Fibroblast of skin of back (primary cell): Measurements from ENCODE around the gene HOXB5.

Experiments used
- DNase-seq: peaks from one replicate; pipeline ENCODE4 v3.0.0-alpha.2; 2013

HOXB5 gene

DNA sequence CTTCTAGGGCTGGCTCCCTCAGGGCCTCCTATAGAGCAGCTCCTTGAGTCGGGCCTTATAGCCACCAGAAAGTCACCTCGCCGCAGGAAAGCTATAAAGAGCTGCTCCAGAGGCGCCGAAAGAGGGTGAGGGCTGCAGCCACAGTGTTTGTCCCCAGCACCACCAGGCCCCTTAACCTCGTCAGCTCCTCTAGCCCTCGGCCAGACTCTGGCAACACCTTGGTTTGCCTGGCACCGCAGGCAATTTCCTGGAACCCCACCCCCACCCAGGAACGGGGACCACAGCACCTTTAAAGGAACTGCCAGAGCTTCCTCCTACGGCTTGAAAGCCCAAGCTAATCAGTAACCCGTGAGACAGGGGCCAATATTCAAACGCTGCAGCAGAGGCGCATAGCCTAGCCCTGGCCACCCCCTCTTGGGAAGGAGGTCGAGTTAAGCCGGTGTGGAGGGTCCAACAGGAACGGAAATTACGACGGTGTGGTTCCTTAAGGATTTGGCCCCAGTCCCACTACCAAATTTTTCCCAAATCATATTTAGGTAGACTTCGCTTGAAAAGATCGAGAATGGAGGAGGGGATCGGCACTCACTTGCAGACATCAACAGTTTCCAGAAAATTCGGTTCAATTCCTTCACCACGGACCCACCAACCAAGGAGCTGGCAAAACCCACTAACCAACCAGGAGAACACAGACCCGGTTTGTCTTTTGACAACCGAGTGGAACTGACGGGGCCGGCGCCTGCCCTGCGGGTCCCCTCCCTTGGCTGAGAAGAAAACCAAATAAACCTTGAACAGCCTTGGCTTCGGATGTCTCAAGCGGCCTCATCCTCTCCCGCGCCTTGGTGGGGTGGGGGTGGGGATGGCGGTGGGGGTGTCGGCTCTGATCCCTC, 8.2 kb upstream of the HOXB5 start:
- no peak for DNase-seq

DNA sequence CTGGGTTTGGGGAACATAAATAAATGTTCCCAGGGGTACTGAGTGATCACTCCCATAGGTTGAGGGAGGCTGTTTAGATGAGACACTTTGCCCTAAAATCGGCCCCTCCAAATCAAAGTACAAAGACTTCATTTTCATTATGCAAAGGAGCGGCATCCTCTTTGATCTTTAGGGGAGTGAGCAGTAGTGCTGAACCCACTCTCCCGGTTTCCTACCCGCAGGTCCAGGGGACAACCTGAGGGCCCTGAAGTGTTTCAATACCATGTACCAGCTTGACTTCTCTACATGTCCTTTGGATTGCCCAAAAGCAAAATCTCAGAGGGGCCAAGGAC, 7.6 kb upstream of the HOXB5 start:
- no peak for DNase-seq

DNA sequence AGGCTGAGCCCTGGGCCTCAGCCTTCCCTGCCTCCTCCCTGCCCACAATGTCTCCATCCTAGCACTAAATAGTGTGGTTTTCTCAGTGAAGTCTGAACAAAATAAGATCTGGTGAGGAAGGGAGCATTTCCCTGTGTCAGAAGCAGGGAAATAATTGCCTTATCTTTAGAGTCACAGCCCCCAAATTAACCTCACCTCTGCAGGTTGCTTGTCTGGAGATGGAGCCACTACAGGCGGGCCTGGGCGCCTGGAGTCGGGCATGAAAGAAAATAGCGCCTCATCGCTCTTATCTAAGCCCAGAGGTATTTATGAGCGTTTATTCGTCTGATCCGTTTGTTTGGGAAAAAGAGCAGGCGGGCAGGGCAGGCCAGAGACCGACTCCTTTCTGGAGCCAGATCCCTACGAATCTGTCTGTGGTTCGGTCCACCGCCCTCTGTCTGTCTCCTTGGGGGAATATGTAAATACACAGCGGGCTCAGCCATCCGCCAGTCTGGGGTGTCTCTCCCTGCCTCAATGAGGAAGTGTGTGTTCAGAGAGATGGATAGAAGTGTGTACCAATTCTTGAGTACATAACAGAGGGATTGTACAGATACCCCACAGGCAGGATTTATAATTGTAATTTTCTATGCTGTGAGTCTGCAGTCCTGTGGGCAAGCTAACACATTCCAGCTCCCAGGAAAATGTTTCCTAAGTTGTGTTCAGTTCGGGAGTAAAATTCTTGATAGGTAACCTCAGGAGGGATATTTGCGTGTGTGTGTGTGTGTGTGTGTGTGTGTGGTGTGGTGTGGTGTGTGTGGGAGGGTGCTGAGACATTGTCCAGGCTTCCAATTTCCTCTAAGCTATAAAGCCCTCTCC, 6.9 kb upstream of the HOXB5 start:
- no peak for DNase-seq

DNA sequence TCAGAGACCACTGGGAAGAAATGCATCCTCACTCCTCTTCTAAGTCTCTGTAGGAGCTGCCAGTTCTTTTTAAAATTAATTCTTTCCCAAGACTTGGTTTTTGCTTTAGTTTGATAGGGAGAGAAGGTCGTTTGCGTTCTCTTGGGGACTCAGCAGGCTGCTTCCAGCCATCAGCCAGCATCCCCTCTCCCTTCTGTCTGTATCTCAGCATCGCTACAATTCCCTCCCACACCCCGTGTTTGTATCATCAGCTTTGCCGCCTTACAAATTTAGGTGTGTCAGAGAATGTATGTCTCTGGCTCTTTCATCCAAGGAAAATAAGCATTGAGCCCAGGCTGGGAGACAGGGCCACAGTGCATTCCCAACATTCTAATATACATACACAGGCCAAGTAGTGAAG, 5.8 kb upstream of the HOXB5 start:
- no peak for DNase-seq

DNA sequence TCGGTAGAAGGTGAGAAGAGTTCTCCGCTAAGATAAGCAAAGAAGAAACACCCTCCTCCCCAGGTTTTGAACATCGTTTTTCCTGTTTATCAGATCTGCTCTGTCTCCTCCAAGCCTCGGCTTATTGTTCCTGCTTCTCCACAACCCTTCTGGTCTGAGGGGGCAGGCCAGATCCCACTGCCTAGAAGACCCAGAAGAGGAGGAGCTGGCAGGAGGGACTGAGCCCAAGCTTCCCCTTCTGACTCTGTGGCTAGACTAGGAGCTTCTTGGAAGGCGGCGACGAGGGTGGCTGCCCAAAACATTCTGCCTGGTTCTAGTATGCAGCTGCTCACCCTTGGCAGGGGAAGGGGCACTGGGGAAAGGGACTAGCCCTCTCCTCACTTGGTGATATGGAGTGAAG, 5.2 kb upstream of the HOXB5 start:
- no peak for DNase-seq

DNA sequence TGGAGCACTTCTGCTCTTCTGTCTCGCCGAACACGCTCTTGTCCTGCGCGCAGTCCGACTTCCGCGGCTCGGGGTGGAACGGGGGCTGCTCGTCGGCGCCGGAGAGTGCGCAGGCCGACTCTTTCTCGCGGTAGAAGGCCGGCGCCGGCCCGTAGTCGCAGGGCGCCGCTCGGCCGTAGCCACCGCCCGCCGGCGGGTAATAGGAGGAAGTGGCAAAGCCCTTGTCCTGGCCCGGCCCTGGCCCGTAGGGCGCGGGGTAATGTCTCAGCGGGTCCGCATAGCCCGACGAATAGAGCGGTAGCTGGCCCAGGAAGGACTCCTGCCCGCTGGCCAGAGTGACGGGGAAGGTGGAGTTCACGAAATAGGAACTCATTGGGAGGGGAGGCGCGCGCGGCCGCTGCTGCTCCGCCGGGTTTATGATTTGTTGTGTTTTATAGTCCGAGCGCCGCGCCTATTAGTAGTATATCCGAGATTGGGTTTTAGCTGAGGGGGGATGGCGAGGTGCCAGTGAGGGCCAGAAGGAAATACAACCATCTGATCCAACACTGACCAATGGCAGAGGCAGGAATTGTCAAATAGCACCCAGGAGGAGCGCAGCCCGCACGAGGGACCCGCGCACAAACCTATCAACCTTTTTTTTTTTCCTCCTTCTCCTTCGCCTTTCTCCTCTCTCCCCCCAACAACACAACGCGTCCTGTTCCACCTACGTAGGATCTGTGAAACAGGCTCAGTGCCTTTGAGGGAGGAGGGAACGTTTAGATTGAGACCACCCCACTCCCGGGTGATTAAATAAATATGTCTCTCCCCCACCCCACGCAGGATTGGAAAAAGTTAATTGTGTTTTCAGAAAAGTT, 4.4 kb upstream of the HOXB5 start:
- DNase-seq, result peak; percentile 33

DNA sequence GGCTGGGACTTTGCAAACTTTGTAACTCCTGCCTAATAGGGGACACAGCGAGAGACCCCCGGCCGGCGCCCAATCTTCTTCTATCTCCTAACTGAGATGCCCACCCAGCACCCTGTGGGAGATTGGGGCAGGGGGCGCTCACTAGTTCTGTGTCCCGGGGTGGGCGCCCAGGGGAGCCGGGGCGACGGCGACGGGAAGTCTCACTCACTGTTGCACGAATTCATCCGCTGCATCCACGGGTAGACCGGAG, 3.9 kb upstream of the HOXB5 start:
- no peak for DNase-seq

DNA sequence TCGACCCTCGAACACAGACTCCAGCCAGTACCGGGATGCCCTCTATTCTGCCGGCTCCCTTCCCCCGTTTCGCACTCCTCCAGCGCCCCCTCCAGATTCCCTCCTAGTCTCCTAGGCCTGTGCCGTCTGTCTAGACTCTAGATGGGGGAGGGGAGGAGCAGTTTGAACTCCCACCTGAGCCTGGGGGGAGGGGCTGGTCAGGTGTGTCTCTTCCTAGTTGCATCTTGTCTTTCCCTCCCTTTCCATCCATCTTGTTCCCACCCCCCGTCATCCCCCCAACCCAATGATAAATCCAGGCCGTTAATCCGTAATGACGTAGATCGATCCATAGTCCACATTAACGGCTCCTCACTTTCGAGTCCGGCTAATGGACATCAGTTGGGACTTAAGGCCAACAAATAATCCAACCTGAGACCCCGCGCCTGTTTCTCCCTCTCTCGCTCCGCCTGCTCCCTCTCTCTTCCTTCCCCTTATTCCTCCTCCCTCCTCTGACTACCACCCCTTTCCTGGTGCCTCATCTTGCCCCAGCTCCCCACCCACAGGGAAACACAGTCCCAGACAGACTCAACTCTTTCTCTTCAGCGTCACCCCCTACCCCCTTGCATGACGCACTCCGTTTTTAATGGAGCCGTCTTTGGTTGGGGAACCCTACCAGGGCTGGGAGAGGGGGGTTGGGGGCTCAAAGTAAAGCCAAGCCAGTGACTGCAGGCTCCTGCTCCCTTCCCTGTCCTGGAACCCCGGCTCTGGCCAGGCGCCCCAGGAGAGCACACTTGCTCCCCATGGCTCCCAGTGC, 3.4 kb upstream of the HOXB5 start:
- DNase-seq, result no peak

DNA sequence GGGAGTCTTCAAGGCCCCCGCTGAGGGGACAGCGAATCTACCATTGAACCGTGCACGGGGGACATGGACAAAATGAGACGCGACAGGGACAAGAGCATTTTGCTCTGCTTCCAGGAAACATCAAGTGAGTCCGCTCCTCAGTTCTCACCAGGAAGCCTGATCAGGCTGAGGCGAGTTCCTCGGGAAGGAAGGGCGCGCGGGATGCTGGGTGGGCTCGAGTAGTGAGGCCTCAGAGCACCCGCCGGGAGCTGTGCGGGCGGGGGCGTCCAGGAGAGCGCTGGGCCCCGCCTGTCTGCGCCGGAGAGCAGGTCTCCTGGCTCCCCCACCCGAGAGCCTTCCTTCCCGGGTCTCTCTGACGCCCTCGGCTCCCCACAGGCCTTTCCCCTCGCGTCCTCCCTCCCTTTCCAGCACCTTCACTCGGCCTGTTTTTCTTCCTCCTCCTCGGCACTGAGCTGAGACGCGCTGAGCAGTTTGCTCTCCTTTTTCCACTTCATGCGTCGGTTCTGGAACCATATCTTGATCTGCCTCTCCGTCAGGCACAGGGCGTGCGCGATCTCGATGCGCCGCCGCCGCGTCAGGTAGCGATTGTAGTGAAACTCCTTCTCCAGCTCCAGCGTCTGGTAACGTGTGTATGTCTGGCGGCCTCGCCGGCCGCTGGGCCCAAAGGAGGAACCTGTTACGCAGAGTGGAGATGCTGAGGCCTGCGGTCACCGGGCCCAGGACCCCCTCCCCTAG, 2.6 kb upstream of the HOXB5 start:
- DNase-seq, result no peak

DNA sequence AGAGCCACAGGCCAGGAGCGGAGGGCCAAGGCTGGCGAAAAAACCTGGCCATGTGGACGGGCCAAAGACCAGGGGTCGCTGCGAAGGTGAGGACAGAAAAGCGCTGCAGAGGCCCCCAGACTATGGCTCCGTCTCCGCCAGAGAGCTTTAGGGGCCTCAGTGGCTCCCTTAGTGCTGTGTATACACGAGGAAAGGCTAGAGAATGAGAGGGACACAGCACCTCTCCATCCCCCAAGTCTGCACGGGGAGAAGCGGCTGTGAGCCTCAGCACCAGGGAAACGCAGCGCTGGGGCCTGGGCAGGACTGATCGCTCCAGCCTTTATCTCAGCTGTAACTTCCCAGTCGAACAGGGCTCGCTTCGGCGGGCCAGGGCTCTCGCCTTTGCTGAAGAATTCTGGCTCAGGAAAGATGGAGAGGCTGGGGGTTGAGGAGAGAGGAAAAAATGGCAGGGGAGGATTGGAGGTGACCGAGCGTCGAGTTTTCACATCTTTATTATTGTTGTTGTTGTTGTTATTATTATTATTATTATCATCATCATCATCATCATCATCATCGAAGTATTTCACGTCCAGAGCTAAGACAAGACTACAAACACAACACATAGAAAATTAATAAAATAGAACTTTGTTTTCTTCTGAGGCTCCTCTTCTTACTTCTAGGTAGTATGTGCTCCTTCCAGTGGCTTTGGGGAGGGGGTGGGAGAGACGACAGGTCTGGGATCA, 1.9 kb upstream of the HOXB5 start:
- no peak for DNase-seq

DNA sequence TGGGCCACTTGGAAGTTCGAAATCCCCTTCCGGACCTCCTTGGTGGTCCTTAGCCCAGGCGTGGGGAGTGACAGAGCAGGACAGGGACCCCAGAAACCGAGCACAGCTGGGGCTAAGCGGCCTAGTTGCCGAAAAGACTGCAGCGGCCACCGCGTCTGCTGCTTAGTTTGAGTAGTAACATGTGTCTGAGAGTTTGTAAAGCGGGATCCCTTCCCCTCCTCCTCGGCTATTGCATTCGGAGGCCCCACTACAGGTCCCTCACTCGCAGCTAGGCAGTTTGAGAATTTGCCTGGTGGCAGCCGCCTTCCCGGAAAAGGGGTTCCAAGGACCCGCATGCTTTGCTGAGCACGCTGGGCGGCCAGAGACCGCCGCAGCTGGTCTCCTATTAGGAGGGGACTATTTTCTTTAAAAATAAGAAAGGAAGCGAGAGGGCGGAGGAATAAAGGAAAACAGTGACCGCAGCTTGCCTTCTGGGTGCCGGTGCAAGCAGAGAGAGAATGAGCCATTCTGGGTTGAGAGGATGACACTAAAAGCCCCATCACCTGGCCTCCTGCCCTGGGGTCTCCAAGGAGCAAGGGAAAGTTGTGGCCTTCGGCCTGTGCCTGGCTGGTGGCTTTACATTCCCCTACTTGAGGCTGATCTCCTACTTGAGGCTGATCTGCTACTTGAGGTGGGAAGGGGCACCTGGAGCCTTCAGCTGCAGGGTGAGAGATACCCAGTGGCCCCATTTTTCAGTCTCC, 1.1 kb upstream of the HOXB5 start:
- no peak for DNase-seq

DNA sequence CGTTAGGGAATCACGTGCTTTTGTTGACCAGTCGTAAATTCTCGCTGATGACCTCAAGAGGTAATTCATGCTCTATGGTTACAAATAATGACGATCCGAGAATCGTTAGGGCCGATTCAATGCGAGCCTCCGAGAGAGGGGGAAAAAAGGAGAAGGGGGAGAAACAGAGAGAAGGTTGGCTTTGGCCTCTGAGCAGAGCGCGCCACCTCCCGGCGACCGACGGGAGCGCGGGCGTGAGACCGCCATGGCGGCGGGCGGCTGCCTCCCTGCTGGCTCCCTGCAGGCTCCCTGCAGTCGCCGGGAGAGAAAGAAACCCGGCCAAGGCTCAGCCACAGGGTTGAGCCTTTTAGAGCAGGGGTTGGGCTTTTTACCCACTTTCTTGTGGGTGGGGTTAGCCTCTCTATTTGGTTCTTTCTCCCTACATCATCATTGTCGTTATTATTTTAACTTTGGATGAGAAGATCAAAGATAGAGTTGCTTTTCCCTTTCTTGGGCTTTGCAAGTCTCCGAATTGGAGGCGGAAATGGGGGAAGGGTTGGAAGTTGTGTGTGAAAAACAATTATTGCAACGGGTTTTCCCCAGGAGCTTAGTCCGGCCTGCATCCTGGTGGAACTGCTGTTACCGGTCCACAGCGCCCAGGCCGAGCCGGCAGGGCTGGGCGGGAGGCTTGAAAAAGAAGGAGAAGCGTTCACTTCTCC, 410 bp upstream of the HOXB5 start:
- DNase-seq, result peak; percentile 78

DNA sequence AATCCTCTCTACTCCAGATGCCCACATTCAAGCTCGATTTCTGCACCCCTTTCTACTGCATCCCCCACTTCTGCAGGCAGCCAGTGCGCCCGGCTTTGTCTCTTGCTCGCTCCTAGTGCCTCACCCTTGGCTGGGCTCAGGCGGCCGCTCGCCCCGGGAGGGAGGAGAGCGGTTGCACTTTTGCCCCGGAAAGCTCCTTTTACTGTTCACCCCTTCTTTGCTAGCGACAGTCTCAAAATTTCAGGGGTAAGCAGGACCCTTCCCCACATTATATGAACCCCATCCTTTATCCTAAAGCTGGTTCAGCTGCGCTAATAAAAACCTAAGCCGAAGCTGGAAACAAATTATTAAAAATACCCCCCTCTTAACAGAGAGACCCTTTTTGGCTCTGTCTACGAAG, 1.0 kb downstream of the HOXB5 start:
- no peak for DNase-seq

DNA sequence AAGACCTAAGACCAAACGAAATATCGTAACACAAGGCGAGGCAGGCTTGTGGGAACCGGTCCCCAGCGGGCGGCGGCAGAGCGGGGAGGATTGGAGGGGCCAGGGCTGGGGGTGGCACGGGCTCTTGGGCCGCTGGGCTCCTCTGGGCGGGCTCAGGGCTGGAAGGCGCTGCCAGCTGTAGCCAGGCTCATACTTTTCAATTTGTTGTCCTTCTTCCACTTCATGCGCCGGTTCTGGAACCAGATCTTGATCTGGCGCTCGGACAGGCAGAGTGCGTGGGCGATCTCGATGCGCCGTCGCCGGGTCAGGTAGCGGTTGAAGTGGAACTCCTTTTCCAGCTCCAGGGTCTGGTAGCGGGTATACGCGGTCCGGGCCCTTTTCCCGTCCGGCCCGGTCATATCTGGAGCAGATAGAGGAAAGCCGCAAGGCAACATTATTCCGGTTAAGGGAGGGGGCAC, 1.5 kb downstream of the HOXB5 start:
- DNase-seq, result no peak

DNA sequence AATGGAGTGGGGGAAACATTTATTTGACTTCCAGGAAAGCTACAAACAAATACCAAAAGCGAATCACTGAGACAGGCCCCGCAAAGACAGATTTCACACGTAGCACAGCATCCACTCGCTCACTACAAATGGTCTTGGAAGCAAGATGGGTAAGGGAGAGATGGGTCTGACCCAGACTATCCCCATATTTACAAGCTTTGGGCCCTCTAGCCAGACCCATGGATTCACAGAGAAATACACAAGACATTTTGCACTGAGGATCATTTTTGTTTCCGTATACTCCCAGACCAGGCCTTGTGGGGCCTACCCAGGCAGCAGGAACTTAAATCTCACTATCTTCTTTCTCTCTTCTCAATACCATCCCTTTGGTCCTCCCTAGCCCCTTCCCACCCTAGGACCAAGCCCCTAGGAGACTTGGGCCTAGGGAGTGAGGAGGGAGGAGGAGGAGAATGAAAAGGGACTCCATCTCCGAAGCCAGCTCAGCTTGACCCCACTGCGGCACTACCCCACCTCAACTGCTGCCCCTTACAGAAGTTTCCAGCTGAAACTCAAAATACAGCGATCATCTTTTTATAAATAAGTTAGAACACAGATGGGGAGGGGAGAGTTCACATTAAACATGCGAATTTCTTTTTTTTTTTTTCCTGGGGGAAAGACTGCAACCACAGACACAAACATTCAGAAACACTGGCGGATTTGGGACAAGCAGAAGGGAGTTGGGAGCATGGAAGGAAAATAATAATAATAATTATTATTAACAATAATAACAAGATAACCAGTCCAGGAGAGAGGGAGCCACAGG, 2.1 kb downstream of the HOXB5 start:
- no peak for DNase-seq

DNA sequence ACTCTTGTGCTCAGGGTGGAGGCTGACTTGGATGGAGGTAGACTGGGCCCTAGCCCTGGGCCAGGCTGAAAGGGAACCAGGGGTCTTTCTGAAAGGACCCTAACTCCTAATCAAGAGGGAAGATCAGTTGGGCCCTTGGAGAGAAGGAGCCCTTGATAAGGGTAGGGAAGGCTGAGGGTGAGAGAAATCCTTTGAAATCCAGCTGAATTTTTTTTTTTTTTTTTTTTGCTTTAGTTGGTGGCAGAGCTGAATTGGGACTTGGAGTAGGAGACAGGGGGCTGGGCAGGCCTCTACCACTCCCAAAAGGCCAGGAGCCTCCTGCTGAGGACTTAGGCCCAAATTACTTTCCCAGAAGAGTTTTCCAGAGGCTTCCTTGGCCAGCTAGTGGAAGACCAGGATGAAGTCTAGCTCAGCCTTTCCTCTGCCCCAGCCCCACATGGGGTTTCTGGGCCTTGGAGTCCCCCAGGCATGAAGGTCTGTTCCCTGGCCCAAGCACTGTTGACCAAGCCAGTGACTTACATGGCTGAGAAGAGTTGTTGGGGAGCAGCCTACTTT, 2.9 kb downstream of the HOXB5 start:
- no peak for DNase-seq

DNA sequence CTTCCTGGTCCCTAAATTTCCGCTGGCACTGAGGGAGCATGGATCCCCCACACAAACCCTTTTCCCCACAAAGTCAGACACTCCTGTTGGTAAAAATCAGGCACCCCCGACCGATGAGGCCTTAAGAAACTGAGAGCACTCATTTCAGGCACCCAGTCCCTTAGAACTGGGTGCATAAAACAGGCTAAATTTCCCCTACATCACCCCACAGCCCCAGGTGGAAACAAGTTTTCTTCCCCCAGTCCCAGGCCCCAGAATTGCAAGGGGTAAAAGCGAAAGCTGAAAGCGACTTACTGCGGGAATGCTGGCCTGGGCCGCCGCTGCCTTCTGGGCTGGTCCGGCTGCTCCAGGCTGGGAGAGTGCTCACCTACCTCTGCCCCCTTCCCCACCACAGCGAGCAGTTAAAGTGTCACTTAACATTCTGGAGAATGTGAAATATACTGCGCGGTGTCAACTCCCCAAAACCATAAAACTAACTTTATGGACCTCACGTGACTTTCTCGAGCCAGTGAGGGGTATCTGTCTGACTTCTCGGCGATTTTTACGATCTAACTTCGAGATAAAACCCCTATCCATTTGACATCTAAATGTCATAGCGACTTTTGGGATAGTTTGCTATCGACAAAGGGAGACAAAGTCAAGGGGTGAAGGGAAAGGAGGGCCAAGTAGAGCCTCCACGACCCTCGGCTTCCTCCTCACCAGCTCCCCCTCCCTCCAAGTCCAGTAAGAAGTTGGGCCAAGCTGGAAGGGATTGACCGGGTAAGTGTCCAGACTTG, 3.6 kb downstream of the HOXB5 start, which contains the start of gene HOXB3:
HOXB3 (minus strand) TSS at position 411 of the 776 bp plus-strand sequence. CDS start 37,767 bp downstream, outside the sequence.
- DNase-seq, result no peak
